HT-29 (cell line): ENCODE measurements around the gene THAP7. TPM values are rescaled to one million over a fixed set of nuclear protein-coding genes. Genes with fewer than 3 reads are reported as not detected.
"Not testable (repeated sequence)": the region's sequence is repeated elsewhere in the genome, so short reads cannot be mapped to it uniquely, and the experiment has no call there.

Experiments
- DNase-seq: peaks from one replicate; pipeline ENCODE4 v3.0.0-alpha.2; 2015; ENCODE audit warnings: low spot score
- total RNA-seq: library from RNA; depleted of rRNA; stranded (reverse); fragments of >200 nt; shearing (Covaris generic); gene quantifications from 2 replicates; pipeline ENCODE4 v1.2.3, GENCODE V29; 2014

Gene THAP7
- total RNA-seq, 1 experiment from 2014 or later = 60.1 TPM

DNA sequence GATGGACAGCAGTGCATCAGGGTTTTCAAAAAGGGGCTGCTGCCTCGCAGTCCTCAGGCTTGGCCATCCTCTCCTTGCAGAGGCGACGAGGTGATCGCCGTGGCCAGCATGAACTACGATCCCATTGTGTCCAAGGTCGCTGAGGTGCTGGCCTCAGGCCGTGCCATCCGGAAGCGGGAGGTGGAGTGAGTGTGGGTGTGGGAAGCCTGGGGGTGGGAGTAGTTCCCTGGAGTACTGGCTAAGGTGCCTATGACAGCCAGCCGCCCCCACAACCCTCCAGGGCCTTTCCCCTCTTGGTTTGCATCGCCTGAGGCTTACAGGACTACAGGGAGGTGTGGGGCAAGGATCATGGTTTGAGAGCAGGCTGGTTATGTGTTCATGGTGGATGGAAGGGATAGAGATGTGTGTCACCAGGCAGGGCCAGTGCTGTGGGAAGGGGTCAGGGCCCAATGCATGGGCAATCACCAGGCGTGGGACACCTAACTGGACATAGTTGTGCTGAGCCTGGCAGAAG lies 21.9 kb downstream of the THAP7 start:
- no peak for DNase-seq

- DNase-seq = no peak
These were observed 22.6 kb downstream of the THAP7 start for GRCh38 chr22:20979243-20979809.

DNA sequence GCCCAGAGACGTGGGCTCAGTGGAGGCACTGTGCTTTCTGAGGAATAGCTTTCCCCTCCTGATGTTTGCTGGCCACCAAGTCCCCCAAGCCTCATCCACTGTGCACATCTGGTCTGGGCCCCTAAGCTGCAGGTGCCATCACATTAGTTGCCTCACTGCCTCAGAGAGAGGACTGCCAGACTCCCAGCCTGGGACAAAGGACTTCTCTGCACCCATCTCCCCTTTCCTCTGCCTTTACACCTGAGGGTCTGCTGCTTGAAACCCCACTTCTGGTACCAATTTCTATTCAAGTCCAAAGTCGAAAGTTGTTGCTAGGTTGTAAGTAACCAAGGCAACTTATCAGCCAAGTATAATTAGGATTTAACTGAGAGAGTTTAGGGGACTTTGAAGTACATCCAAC lies 23.5 kb downstream of the THAP7 start:
- no peak for DNase-seq

- no peak for DNase-seq
These were observed 24.3 kb downstream of the THAP7 start for GRCh38 chr22:20977516-20978170.

DNA sequence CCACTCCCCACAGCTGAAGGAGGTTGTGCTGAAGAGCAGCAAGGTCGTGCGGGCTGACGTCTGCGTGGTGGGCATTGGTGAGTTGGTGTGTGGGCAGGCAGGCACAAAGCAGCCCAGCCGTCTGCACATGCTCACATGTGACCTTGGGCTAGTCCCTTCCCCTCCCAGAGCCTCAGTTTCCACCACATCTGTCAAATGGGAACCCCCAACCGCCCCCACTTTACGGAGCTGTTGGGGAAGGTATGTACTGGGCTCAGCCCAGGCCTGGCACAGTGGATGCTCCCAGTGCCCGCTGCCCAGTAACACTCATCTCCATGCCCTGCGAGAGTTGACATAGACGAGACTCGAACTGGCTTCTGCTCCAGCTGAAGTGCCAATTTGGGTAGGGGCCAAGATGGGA lies 24.9 kb downstream of the THAP7 start:
- DNase-seq = no peak

DNA sequence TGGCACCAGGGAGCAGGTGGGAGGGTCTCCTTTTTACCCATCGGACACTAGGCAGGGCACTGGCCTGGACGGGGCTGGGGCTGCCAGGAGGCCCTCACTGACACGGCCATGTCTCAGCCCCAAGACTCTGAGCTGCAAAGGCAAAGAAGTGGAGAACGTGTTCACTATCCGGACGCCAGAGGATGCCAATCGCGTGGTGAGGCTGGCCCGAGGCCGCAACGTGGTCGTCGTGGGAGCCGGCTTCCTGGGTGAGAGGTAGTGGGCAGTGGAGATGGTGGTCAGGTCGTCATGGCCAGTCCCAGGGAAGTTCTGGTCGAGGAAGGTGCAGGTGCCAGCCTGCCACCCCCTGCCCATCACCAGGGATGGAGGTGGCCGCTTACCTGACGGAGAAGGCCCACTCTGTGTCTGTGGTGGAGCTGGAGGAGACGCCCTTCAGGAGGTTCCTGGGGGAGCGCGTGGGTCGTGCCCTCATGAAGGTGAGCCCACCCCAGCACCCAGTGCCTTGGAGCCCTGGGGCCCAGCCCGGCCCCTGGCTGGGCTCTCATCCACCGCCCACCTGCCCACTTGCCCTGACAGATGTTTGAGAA lies 25.5 kb downstream of the THAP7 start:
- no peak for DNase-seq

GRCh38 chr22:20975541-20976290 lies 26.2 kb downstream of the THAP7 start:
- no peak for DNase-seq

- no peak for DNase-seq
These were observed 27.5 kb downstream of the THAP7 start for GRCh38 chr22:20974336-20974955.

DNA sequence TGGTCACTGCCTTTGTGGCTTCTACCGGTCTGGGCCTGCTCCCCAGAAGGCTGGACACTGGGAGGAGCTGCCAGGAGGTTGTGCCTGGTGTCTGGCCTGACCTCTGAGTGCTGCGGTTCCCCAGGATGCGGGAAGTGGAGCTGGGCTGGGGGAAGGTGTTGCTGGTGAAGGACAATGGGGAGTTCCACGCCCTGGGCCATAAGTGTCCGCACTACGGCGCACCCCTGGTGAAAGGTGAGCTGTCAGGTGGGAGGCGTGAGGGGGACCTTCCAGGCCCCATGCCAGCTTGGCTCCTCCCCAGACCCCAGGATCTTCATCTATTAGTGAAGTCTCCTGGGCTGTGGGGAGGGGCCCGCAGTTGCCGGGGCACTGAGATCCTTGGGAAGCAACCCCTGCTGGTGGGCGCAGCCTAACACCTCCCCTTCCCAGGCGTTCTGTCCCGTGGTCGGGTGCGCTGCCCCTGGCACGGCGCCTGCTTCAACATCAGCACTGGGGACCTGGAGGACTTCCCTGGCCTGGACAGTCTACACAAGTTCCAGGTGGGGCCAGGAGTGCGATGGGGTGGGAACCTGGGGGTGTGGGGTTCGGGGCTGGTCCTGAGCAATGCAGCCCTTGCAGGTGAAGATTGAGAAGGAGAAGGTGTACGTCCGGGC lies 28.2 kb downstream of the THAP7 start:
- DNase-seq = no peak

DNA sequence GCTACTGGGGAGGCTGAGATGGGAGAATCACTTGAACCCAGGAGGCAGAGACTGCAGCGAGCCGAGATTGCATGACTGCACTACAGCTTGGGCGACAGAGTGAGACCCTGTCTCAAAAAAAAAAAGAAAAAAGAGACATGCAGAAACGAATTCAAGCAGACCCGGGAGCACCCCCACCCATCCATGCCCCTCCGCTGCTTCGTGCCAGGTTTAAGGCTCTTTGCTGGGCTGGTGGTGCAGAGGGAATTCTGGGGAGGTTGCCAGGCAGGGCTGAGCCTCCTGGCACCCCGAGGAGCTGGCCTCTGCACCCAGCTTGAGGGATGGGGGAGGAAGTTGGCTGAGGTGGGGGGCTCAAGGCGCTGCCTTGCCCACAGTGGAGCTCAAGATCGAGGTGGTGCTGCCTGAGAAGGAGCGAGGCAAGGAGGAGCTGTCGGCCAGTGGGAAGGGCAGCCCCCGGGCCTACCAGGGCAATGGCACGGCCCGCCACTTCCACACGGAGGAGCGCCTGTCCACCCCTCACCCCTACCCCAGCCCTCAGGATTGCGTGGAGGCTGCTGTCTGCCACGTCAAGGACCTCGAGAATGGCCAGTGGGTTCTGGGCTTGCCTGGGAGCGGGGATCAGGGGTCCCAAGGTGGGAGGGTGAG lies 28.9 kb downstream of the THAP7 start:
- DNase-seq = no peak

DNA sequence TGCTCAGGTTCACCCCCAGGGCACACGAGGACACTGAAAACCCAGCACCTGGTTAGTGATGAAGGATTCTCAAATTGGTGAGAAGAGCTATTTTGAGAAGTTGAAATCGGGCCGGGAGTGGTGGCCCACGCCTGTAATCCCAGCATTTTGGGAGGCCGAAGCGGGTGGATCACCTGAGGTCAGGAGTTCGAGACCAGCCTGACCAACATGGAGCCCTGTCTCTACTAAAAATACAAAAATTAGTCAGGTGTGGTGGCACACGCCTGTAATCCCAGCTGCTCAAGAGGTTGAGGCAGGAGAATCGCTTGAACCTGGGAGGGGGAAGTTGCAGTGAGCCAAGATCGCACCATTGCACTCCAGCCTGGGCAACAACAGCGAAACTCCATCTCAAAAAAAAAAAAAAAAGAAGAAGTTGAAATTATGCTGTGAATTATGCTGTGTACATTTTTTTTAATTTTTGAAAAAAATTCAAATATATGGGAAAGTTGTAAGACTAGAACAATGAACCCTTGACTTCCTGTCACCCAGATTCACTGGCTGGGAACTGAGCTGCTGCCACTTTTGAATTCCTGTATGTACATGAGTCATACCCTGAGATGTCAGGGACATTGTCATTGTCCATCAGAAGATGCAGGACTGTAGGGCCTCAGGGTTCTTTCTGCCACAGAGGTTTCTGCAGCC lies 29.8 kb downstream of the THAP7 start:
- not testable (repeated sequence) for DNase-seq

DNA sequence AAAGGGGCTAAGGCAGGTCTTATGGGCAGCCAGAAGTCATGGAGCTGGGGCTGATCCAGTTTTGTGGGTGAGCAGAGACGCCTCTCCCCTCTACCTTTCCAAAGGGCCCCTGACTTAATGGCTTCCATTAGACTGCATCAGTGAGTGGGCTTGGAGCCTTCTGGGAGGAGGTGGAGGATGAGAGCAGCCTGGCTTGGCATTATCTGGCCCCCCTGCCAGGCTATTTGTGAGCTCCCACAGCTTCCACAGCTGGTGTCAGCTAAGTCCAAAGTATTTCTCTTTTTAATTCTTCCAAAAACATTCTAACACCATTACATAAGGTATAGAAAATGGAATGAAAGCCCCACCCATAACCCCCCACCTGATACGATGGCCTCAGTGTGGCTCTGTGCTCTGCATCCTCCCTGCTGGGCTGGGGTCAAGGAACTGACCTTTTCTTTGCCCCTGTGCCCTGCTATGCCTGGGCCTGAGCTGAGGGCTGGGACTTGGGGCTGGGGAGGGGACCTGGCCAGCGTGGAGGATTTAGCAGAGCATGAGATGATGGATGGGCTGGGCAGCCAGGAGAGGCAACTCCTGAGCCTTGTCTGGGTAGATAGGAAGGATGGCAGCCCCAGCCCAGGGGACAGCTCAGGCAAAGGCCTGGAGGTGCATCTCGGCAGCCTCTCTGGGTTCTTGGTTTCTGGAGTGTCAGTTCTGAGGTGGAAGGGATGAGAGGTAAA lies 30.8 kb downstream of the THAP7 start:
- no peak for DNase-seq

DNA sequence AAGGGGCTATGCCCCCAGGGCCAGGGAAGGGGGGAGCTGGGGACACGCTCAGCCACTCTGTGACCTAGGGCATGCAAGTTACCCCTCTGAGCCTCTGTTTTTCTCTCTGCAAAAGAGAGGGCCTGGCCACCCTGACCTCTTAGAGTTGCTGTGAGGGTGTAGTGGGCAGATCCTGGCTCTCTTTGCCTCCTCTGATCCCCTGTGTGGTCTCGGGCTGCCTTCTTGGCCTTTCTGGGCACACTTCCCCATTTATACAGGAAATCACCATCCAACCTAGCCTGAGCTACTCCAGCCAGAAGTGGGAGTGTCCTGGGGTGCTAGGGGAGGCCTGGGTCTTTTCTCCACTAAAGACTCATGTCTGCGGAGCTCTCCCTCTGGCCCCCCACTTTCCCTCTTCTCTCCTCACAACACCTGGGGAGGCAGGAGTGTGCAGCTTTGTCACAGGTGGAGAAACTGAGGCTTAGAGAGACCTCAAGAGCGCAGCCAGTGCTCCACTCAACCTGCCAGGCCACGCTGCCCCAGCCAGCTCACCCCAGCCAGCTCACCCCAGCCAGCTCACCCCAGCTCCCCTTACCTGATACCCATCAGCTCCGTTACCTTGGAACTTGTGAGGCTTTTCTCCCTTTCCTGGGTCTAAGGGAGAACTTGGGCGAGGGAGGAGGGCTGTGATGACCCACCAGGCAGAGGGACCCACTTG lies 33.5 kb downstream of the THAP7 start:
- DNase-seq = no peak

- no peak for DNase-seq
These were observed 34.2 kb downstream of the THAP7 start for GRCh38 chr22:20967697-20968211.

DNA sequence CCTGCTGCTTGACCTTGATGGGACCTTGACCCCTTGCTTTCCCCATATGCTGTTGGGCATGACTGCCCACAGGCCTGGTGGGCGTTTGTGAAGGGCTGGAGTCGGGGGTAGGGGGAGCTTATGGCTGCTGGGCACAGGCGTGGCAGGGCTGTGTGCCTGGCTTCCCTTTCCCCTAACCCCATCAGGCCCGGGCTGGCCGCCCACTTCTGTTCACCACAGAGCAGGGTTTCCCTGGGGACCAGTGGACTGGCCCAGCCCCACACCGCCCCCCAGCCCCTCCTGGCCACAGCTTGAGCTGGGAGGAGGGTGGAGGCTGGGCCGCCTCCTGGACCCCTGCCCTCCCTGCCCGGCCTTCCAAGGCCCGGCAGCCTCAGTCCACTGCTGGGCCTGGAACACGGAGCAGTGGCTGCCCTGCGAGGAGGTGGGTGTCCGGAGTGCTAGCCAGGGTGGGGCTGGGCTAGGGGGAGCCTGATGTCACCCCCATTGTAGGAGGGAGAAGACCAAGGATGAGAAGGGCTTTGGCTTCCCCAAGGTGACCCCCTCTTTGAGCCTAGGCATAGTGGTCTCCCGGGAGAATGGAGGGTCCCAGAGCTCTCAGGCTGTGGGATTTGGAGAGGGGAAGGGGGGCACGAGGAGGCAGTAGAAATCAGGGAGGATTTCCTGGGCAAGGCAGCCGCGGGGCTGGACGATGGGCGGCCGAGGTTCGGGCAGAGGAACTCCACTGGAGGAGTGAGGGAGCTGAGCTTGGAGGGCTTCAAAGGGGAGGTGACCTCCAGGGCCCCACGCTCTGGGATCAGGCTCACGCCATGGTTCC lies 34.8 kb downstream of the THAP7 start, which contains the start of gene AIFM3:
AIFM3 (plus strand) TSS at position 373 of the 814 bp plus-strand sequence. CDS start 690 bp downstream, outside the sequence.
- DNase-seq = no peak

DNA sequence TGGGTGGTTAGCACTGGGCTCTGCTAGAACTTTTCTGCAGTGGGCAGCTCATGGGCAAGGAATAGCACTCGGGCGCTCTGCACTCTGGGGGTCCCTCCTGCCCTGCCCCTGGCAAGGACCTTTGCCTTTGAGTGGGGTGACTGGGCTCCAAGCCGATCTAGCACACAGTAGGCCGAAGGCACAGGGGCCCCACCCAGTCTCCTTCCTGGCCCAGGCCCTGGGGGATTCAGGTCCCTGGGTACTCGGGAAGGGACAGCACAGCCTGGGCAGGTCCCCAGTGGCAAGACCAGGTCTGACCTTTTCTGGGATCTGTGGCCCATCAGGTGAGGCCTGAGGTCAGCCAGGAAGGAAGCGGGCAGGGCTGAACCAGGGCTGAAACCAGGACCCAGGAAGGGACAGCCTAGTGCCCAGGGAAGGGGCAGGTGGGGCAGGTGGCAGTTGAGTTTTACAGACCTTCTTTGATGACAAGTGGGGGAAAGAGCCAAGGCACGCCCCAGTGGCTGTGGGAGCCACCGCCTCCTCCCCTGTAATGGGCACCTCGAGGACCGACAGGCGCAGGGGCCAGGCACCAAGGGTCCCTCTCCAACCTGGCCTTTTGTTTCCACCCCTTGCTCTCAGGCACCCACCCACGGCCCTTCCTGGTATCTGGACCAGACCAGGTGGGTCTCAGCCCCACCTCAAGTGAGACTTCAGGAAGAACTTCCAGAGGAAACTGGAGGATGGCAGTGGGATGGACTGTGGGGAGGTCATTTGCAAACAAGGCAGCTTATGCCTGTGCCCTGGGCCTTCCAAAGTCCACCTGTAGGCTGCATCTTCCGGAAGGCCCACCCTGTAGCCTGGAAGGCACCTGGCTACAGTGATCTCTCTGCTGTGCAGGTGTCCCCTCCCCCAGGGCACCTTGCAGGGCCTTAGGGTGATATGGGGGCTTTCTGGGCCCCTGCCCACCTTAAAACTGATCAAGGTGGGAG lies 35.7 kb downstream of the THAP7 start:
- no peak for DNase-seq
